Mucosa of rectum (tissue), 2 donors: ENCODE measurements around the gene IFNA10.
"Not testable (repeated sequence)": the region's sequence is repeated elsewhere in the genome, so short reads cannot be mapped to it uniquely, and the experiment has no call there.

ENCODE experiments used
- H3K27ac ChIP-seq, 2 donors: one replicate each; pipeline ENCODE4 v1.7.0; 2013; ENCODE audit warnings: inconsistent platforms in 2 of 2, low read depth in 2 of 2, low read length in 2 of 2
- H3K27me3 ChIP-seq, 2 donors: one replicate each; pipeline ENCODE4 v1.7.0; 2013; ENCODE audit warnings: low read length in 2 of 2; ENCODE audit not compliant: control insufficient read depth in 2 of 2, insufficient read depth in 2 of 2
- H3K36me3 ChIP-seq, 2 donors: one replicate each; pipeline ENCODE4 v1.7.0; 2013; ENCODE audit warnings: low read length in 2 of 2; ENCODE audit not compliant: control insufficient read depth in 2 of 2, insufficient read depth in 2 of 2
- H3K4me1 ChIP-seq, 2 donors: one replicate each; pipeline ENCODE4 v1.7.0; 2013; ENCODE audit warnings: low read length in 2 of 2, mild to moderate bottlenecking in 1 of 2; ENCODE audit not compliant: control insufficient read depth in 2 of 2, insufficient read depth in 2 of 2
- H3K4me3 ChIP-seq, 2 donors: one replicate each; pipeline ENCODE4 v1.7.0; 2013; ENCODE audit warnings: low read length in 2 of 2
- H3K9ac ChIP-seq, 2 donors: one replicate each; pipeline ENCODE4 v1.7.0; 2013; ENCODE audit warnings: low read length in 2 of 2, low read depth in 1 of 2, mild to moderate bottlenecking in 1 of 2
- H3K9me3 ChIP-seq, 2 donors: one replicate each; pipeline ENCODE4 v1.7.0; 2013; ENCODE audit warnings: low read length in 2 of 2; ENCODE audit not compliant: control insufficient read depth in 2 of 2
- donor health status: healthy.
- donor health status: Normal muscosa, but diverticular disease.

Gene IFNA10

GRCh38 chr9:21194867-21195776, 11.8 kb downstream of the IFNA10 start:
- not testable (repeated sequence) for H3K27me3 ChIP-seq, H3K36me3 ChIP-seq, H3K9me3 ChIP-seq, H3K9ac ChIP-seq, H3K27ac ChIP-seq, H3K4me3 ChIP-seq, H3K4me1 ChIP-seq

GRCh38 chr9:21187487-21187886, 19.5 kb downstream of the IFNA10 start, which contains the start of gene IFNA4:
Gene IFNA4 (minus strand): TSS chr9:21187587. CDS start chr9:21187531, 56 bp downstream.
- not testable (repeated sequence) for H3K36me3 ChIP-seq, H3K4me3 ChIP-seq, H3K9me3 ChIP-seq, H3K9ac ChIP-seq, H3K4me1 ChIP-seq, H3K27ac ChIP-seq, H3K27me3 ChIP-seq

GRCh38 chr9:21182810-21183736, 23.9 kb downstream of the IFNA10 start:
- not testable (repeated sequence) for H3K9me3 ChIP-seq, H3K36me3 ChIP-seq, H3K9ac ChIP-seq, H3K27me3 ChIP-seq, H3K27ac ChIP-seq, H3K4me1 ChIP-seq, H3K4me3 ChIP-seq

- H3K36me3 ChIP-seq = no peaks in the 10 kb centered on the region
- no peaks in the 10 kb centered on the region for H3K9me3 ChIP-seq
- H3K27ac ChIP-seq = no peak overlapping the region
- H3K27me3 ChIP-seq = no peaks in the 10 kb centered on the region
- no peaks in the 10 kb centered on the region for H3K4me1 ChIP-seq
- no peak overlapping the region for H3K9ac ChIP-seq
- H3K4me3 ChIP-seq = no peak overlapping the region
Observed at GRCh38 chr9:21174671-21175070, 32.3 kb downstream of the IFNA10 start.

GRCh38 chr9:21172156-21172555, 34.8 kb downstream of the IFNA10 start:
- no peak overlapping the region for H3K9ac ChIP-seq
- H3K27ac ChIP-seq = no peak overlapping the region
- H3K4me3 ChIP-seq = no peak overlapping the region
- no peaks in the 10 kb centered on the region for H3K36me3 ChIP-seq
- no peaks in the 10 kb centered on the region for H3K27me3 ChIP-seq
- no peaks in the 10 kb centered on the region for H3K4me1 ChIP-seq
- H3K9me3 ChIP-seq = no peaks in the 10 kb centered on the region

- no peak overlapping the region for H3K9ac ChIP-seq
- no peaks in the 10 kb centered on the region for H3K4me1 ChIP-seq
- H3K4me3 ChIP-seq = no peak overlapping the region
- no peaks in the 10 kb centered on the region for H3K27me3 ChIP-seq
- no peaks in the 10 kb centered on the region for H3K9me3 ChIP-seq
- H3K27ac ChIP-seq = no peak overlapping the region
- H3K36me3 ChIP-seq = no peaks in the 10 kb centered on the region
Observed at GRCh38 chr9:21171351-21171750, 35.6 kb downstream of the IFNA10 start.

GRCh38 chr9:21166560-21166959, 40.4 kb downstream of the IFNA10 start, which contains the start of gene IFNA21:
Gene IFNA21 (minus strand): TSS chr9:21166660. CDS start chr9:21166612, 48 bp downstream.
- H3K9ac ChIP-seq, H3K4me1 ChIP-seq, H3K27me3 ChIP-seq, H3K4me3 ChIP-seq, H3K27ac ChIP-seq, H3K36me3 ChIP-seq, H3K9me3 ChIP-seq: not testable (repeated sequence)

- no peaks in the 10 kb centered on the region for H3K27me3 ChIP-seq
- no peaks in the 10 kb centered on the region for H3K9me3 ChIP-seq
- no peak overlapping the region for H3K9ac ChIP-seq
- H3K4me1 ChIP-seq = no peaks in the 10 kb centered on the region
- H3K27ac ChIP-seq = no peak overlapping the region
- no peaks in the 10 kb centered on the region for H3K36me3 ChIP-seq
- H3K4me3 ChIP-seq = no peak overlapping the region
Observed at GRCh38 chr9:21165516-21165915, 41.4 kb downstream of the IFNA10 start.

- Histone ChIP-seq H3K4me1 (no peaks in the 10 kb centered on the region), H3K9ac (no peak overlapping the region), H3K27me3 (no peaks in the 10 kb centered on the region), H3K9me3 (no peaks in the 10 kb centered on the region), H3K4me3 (no peak overlapping the region), H3K27ac (no peak overlapping the region), H3K36me3 (no peaks in the 10 kb centered on the region)
Observed at GRCh38 chr9:21160178-21160577, 46.8 kb downstream of the IFNA10 start.
